GM12865 (cell line): ENCODE results near the gene CSF2RB.

Source experiments
- DNase-seq: peaks from one replicate; pipeline ENCODE4 v3.0.0; 2010; ENCODE audit warnings: low read depth
- H3K4me3 ChIP-seq: 2 replicates; pipeline ENCODE4 v1.5.1; 2011; ENCODE audit warnings: mild to moderate bottlenecking, low read depth, low read length, control low read depth
- TF ChIP-seq, protein P1 (sequence below): IDR thresholded peaks from 2 replicates; pipeline ENCODE4 v1.5.1; 2011; ENCODE audit warnings: low read length, control low read depth, low read depth, inconsistent platforms; ENCODE audit not compliant: insufficient read depth; ENCODE audit errors: missing control alignments

The CSF2RB gene

DNA sequence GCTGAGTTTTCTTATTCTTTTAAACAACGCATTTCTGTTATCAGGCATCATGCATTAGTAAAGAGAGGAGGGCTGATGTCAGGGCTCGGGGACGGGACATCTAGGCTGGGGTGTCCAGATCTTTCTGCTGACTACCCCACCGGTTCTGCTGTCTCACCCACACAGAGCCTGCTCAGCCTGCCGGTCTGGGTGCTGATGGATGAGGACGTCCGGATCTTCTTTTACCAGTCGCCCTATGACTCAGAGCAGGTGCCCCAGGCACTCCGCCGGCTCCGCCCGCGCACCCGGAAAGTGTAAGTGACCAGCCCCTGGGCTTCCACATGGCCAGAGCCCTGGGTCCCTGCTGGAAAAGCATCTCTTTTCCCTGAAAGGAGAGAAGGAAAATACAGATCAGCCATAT, 43.2 kb upstream of the CSF2RB start:
- no peak for DNase-seq
- TF ChIP-seq, protein P1, sequence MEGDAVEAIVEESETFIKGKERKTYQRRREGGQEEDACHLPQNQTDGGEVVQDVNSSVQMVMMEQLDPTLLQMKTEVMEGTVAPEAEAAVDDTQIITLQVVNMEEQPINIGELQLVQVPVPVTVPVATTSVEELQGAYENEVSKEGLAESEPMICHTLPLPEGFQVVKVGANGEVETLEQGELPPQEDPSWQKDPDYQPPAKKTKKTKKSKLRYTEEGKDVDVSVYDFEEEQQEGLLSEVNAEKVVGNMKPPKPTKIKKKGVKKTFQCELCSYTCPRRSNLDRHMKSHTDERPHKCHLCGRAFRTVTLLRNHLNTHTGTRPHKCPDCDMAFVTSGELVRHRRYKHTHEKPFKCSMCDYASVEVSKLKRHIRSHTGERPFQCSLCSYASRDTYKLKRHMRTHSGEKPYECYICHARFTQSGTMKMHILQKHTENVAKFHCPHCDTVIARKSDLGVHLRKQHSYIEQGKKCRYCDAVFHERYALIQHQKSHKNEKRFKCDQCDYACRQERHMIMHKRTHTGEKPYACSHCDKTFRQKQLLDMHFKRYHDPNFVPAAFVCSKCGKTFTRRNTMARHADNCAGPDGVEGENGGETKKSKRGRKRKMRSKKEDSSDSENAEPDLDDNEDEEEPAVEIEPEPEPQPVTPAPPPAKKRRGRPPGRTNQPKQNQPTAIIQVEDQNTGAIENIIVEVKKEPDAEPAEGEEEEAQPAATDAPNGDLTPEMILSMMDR, result no peak
- H3K4me3 ChIP-seq, result no peak overlapping the region

DNA sequence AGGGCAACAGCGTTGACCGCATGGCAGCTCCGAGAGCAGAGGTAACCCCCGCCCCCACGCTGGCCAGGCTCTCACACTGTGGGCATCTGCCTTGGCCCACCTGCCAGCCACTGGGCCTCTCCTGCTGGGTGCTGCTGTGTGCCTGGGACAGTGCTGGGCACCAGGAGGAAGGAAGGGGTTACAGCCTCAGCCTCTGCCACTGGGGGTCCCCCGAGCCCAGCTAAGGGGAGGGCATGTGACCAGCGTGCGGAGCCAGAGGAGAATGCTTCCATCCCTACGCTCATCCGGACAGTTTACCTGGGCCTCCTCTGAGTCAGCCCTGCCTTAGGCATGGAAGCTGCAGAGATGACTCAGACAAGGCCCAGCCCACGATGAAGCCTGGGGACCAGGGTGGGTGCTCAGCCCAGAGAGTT, 41.8 kb upstream of the CSF2RB start:
- no peak for DNase-seq
- no peak overlapping the region for H3K4me3 ChIP-seq
- TF ChIP-seq, protein P1, result no peak

DNA sequence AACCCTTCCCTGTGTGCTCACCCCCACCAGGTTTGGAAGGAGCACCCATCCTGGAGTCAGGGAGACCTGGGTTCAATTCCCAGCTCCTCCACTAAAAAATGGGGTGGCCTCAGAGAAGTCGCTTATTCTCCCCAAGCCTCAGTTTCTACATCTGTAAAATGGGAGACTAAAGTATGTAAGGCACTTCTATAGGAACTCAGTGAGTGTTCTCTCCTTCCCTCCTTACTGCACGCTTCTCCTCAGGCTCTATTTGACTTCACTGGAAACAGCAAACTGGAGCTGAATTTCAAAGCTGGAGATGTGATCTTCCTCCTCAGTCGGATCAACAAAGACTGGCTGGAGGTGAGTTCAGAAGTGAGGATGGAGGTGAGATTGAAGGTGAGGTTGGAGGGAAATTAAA, 41.3 kb upstream of the CSF2RB start:
- TF ChIP-seq, protein P1, result no peak
- no peak overlapping the region for H3K4me3 ChIP-seq
- DNase-seq, result no peak

DNA sequence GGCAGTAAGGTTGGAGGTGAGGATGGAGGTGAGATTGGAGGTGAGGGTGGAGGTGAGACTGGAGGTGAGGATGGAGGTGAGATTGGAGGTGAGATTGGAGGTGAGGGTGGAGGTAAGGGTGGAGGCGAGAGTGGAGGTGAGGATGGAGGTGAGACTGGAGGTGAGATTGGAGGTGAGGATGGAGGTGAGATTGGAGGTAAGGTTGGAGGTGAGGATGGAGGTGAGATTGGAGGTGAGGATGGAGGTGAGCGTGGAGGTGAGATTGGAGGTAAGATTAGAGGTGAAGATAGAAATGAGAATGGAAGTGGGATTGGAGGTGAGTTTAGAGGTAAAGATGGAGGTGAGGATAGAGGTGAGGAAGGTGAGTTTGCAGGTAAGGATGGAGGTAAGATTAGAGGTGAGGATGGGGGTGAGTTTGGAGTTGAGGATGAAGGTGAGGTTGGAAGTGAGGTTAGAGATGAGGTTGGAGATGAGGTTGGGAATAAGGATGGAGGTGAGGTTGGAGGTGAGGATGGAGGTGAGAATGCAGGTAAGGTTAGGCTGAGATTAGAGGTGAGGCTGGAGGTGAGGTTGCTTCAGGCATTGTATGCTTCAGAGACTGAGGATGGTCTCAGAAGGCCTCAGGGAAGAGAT, 40.4 kb upstream of the CSF2RB start:
- TF ChIP-seq, protein P1, result no peak
- no peak overlapping the region for H3K4me3 ChIP-seq
- DNase-seq, result no peak

DNA sequence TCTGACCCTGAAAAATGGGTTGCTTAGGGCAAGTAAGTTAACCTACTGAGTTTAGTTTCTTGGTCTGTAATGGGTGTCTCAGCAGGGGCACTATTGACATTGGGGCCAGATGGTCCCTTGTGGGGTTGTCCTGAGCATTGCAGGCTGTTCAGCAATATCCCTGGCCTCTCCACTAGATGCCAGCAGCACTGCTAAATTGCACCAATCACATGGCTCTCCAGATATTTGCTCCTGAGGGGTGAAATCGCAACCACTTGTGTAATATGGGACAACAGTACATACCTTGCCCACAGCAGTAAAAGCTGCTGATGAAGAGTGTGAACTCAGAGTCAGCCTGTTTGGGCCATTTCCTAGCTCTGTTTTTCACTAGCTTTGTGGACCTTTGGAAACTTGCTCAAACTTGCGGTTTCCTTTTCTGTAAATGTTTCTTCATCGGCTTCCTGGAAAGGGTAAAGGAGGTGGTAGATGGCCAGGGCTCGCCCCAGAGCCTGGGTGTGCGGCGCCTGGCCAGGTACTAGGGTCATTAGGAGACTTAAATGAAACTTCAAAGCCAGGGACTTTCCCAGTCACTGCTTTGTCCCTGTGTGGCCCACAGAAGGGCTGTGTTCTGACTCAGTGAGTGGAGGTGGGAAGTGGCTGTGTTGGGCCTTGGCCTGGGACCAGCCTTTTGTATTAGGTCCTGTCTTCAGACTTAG, 39.7 kb upstream of the CSF2RB start:
- no peak overlapping the region for H3K4me3 ChIP-seq
- DNase-seq, result peak; percentile 88
- TF ChIP-seq, protein P1, result peak; percentile 44

DNA sequence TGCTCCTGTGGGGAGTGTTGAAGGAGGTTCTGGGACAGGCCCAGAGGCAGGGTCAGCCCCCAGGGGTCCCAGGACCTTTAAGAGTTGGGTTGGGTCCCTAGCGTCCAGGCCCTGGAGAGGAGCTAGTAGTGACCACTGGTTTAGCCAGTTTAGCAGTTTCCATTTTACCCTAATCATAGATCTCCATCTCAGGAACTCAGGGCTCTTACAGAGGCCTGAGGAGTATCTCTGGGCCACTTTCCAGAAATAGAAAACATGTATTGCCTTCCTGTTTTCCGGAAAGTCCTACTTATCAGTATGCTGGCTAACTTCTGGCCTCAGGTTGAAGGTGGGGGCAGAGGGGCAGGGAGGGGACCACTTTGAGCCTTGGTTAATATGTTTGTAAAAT, 39.1 kb upstream of the CSF2RB start:
- TF ChIP-seq, protein P1, result no peak
- H3K4me3 ChIP-seq, result no peak overlapping the region

More for the DNA sequence above, 39.1 kb upstream of the CSF2RB start:
- DNase-seq, result no peak
